NCI-H510A (cell line): ENCODE measurements around the gene ST6GALNAC3.
"Not testable (repeated sequence)": the region's sequence is repeated elsewhere in the genome, so short reads cannot be mapped to it uniquely, and the experiment has no call there.

Source experiments
- DNase-seq: peaks from one replicate; lab custom pipeline; 2025; lab: John Stamatoyannopoulos, UW

Gene ST6GALNAC3

GRCh38 chr1:76190749-76191424 is 116.3 kb downstream of the ST6GALNAC3 start:
- DNase-seq, result no peak

GRCh38 chr1:76191561-76191960 is 117.0 kb downstream of the ST6GALNAC3 start:
- DNase-seq, result no peak

GRCh38 chr1:76198452-76198851 is 123.9 kb downstream of the ST6GALNAC3 start:
- no peak for DNase-seq

- no peak for DNase-seq
These were observed 128.1 kb downstream of the ST6GALNAC3 start for GRCh38 chr1:76202670-76203069.

- peak; percentile 57 for DNase-seq
These were observed 128.6 kb downstream of the ST6GALNAC3 start for GRCh38 chr1:76203127-76203526.

GRCh38 chr1:76209238-76209637 is 134.7 kb downstream of the ST6GALNAC3 start:
- DNase-seq, result no peak

GRCh38 chr1:76209648-76210047 is 135.1 kb downstream of the ST6GALNAC3 start:
- DNase-seq, result no peak

GRCh38 chr1:76210160-76210559 is 135.6 kb downstream of the ST6GALNAC3 start:
- no peak for DNase-seq

- no peak for DNase-seq
These were observed 144.3 kb downstream of the ST6GALNAC3 start for GRCh38 chr1:76218888-76219287.

- no peak for DNase-seq
These were observed 144.8 kb downstream of the ST6GALNAC3 start for GRCh38 chr1:76219366-76219818.

- DNase-seq, result no peak
These were observed 150.2 kb downstream of the ST6GALNAC3 start for GRCh38 chr1:76224752-76225151.

GRCh38 chr1:76225526-76225925 is 151.0 kb downstream of the ST6GALNAC3 start:
- DNase-seq, result no peak

- no peak for DNase-seq
These were observed 153.1 kb downstream of the ST6GALNAC3 start for GRCh38 chr1:76227621-76228020.

- DNase-seq, result no peak
These were observed 154.9 kb downstream of the ST6GALNAC3 start for GRCh38 chr1:76229279-76230005.

GRCh38 chr1:76230842-76231281 is 156.3 kb downstream of the ST6GALNAC3 start:
- DNase-seq, result no peak

GRCh38 chr1:76231320-76231719 is 156.8 kb downstream of the ST6GALNAC3 start:
- no peak for DNase-seq

GRCh38 chr1:76232666-76233065 is 158.1 kb downstream of the ST6GALNAC3 start:
- DNase-seq, result no peak

GRCh38 chr1:76234061-76234460 is 159.5 kb downstream of the ST6GALNAC3 start:
- no peak for DNase-seq

GRCh38 chr1:76237211-76237610 is 162.7 kb downstream of the ST6GALNAC3 start:
- DNase-seq, result no peak

GRCh38 chr1:76238094-76238628 is 163.6 kb downstream of the ST6GALNAC3 start:
- no peak for DNase-seq

- DNase-seq, result peak; percentile 70
These were observed 164.9 kb downstream of the ST6GALNAC3 start for GRCh38 chr1:76239470-76239918.

- DNase-seq, result no peak
These were observed 165.8 kb downstream of the ST6GALNAC3 start for GRCh38 chr1:76240316-76240715.

GRCh38 chr1:76242587-76242986 is 168.0 kb downstream of the ST6GALNAC3 start:
- DNase-seq, result not testable (repeated sequence)
